Pancreas (tissue), 10 donors: ENCODE measurements around the gene NRTN. TPM values are rescaled to one million over a fixed set of nuclear protein-coding genes. Genes with fewer than 3 reads are reported as not detected.
A peak's percentile ranks its signal among the peaks of the same experiment; 100 is the strongest.

Experiments used
- ATAC-seq, 4 donors: fragments of 200-7000 bp; cut with Tn5 transposase; one replicate each; pipeline versions ENCODE4 v1.8.0 to v1.9.1; 2020; ENCODE audit warnings: mild to moderate bottlenecking in 4 of 4, moderate library complexity in 4 of 4
- DNase-seq, 6 donors: peaks; one replicate each; pipeline ENCODE4 v3.0.0-alpha.2; 2020
- FAIRE-seq: peaks from 2 replicates; lab custom pipeline; 2012; peaks lifted over from hg19 to GRCh38; lab: Jason Lieb, UNC
- H3K27ac ChIP-seq, 4 donors: fragments of 200-600 bp; sonication (generic); 1 replicate in 3 of 4; 2 replicates in 1 of 4; pipeline versions ENCODE4 v1.5.0 to v1.8.0; 2020
- H3K27me3 ChIP-seq, 4 donors: fragments of 200-600 bp; one replicate each; pipeline ENCODE4 v1.8.0; 2021
- H3K36me3 ChIP-seq, 3 donors: fragments of 200-600 bp; sonication (generic) in 1 of 3; one replicate each; pipeline versions ENCODE4 v1.5.0 to v1.8.0; 2020 to 2021
- H3K4me1 ChIP-seq, 3 donors: fragments of 200-600 bp; one replicate each; pipeline ENCODE4 v1.8.0; 2021
- H3K4me3 ChIP-seq, 4 donors: fragments of 200-600 bp; sonication (generic) in 2 of 4; one replicate each; pipeline versions ENCODE4 v1.5.0 to v1.8.0; 2020 to 2021
- H3K9me3 ChIP-seq, 4 donors: fragments of 200-600 bp; one replicate each; pipeline ENCODE4 v1.8.0; 2021
- CTCF ChIP-seq, 4 donors: fragments of 200-600 bp; sonication (generic) in 3 of 4; IDR thresholded peaks; one replicate each; pipeline versions ENCODE4 v1.5.0 to v1.8.0; 2021; ENCODE audit warnings: antibody characterized with exemption in 4 of 4
- WGBS, 2 donors: extraction: QIAGEN DNeasy Blood & Tissue Kit; methylation state at CpG; one replicate each; pipeline ENCODE4 v1.1.7; 2013; 5-methylcytosine and 5-hydroxymethylcytosine counted together
- intact Hi-C, 3 donors: fragments of 100-400 bp; cut with DNase I; formaldehyde crosslinking; loops; one replicate each; pipeline versions ENCODE4 v1.11.1 to v1.14.2; 2022
- polyA plus RNA-seq, 2 donors: library from polyadenylated mRNA; stranded (reverse); fragments of 200-250 nt; gene quantifications; one replicate each; pipeline ENCODE4 v1.2.3, GENCODE V29; 2013
- total RNA-seq, 6 donors: library from RNA; stranded (reverse); fragmentation: NEBNext Ultra II Directional in 4 of 6; extraction: Animal tissue kit (Norgen Biotek cat#: 25700) in 4 of 6; gene quantifications; one replicate each; pipeline versions ENCODE4 v1.2.1 to v1.2.4, GENCODE V29; 2021 to 2023
- donor health status: healthy with polysubstance abuse.
- donor health status: DM: no; HTN: no; CAD: no; lungs with moderate emphysema.
- donor health status: DM: no; HTN: no; CAD: no.
- donor health status: control.
- donor health status: control.
- donor health status: Bipolar disorder and iron deficiency.
- donor health status: DM: yes; HTN: yes; CAD: no.
- donor health status: DM: no; HTN: no; CAD: no.
- donor health status: DM: no; HTN: no; CAD: no.
- donor health status: DM: yes; HTN: yes; CAD: no.

NRTN gene
- total and polyA plus RNA-seq, 8 donors, result 5.0 to 15.2 (median 9.8) TPM

DNA sequence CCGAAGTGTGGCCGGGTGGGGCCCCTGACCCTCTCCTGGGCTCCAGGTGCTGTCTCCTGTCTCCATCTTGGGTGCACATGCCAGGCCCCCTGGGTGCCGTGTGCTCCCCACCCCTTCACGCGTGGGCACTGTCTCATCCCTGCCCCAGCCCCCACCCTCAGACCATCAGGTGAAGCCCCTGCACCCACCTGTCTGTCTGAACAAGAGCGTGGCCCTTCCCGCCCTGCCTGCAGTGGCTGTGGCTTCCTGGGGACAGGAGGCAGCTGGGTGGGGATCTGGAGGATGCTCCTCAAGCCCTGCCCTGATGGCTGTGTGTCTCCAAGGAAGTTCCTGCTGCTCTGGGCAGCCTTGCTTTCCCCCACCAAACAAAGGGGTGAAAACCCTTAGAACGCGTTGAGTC lies 22.5 kb upstream of the NRTN start:
- peaks cover 0 to 28% (median 11%) of the 10 kb centered on the region in 3 donors for H3K36me3 ChIP-seq
- FAIRE-seq (no peak), ATAC-seq (no peak), DNase-seq (no peak)
- H3K27me3 ChIP-seq, result no peaks in the 10 kb centered on the region
- H3K4me3 ChIP-seq, result no peak overlapping the region
- H3K4me1 ChIP-seq, result no peaks in the 10 kb centered on the region
- intact Hi-C loops, result no loop called here
- TF ChIP-seq CTCF (IDR thresholded peaks at IDR 0.05), result no peak
- WGBS, 2 donors, result 78 to 83% methylated on average over 7 to 9 of the region's 9 CpGs
- H3K9me3 ChIP-seq, result no peaks in the 10 kb centered on the region
- no peak overlapping the region for H3K27ac ChIP-seq

GRCh38 chr19:5782945-5783919 lies 21.6 kb upstream of the NRTN start:
- no peak for TF ChIP-seq CTCF (IDR thresholded peaks at IDR 0.05)
- peak in 1 of 6 donors; percentile 78 for DNase-seq
- 79 to 87% methylated on average over 48 of the region's 48 CpGs for WGBS, 2 donors
- Histone ChIP-seq H3K9me3 (no peaks in the 10 kb centered on the region), H3K36me3 (peaks cover 5 to 34% (median 17%) of the 10 kb centered on the region in 3 donors), H3K27me3 (no peaks in the 10 kb centered on the region), H3K4me1 (no peaks in the 10 kb centered on the region), H3K4me3 (no peak overlapping the region), H3K27ac (no peak overlapping the region)
- intact Hi-C loops, result no loop called here
- no peak for FAIRE-seq
- ATAC-seq, result peak in 1 of 4 donors; percentile 2

GRCh38 chr19:5784581-5785147 lies 20.2 kb upstream of the NRTN start, which contains the start of gene PRR22:
PRR22 (minus strand) TSS chr19:5784746; CDS start chr19:5784660, 86 bp downstream.
- no peak for TF ChIP-seq CTCF (IDR thresholded peaks at IDR 0.05)
- peak in 1 of 6 donors; percentile 12 for DNase-seq
- intact Hi-C loops, result no loop called here

DNA sequence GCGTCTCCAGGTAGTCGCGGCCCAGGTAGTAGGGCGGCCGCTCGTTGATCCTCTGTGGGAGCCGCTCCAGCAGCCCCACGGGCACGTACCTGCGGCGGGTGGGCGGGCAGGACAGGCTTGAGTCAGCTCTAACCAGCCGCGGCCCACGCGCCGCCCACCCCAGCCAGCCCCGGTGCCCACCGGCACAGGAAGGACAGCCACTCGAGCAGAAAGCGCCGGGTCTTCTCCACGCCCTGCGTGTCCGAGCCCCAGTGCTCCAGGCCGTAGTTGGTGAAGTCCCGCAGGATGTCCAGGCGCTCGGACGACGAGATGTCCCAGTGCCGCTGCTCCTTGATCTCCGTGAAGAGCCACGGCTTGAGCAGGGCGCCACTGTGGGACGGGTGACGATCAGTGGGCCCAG lies 19.4 kb upstream of the NRTN start:
- no peak for TF ChIP-seq CTCF (IDR thresholded peaks at IDR 0.05)
- Histone ChIP-seq H3K27me3 (no peaks in the 10 kb centered on the region), H3K27ac (no peak overlapping the region), H3K9me3 (no peaks in the 10 kb centered on the region), H3K36me3 (peaks cover 9 to 51% (median 31%) of the 10 kb centered on the region in 3 donors), H3K4me1 (peaks cover 0 to 2% (median 0%) of the 10 kb centered on the region in 3 donors), H3K4me3 (no peak overlapping the region)
- ATAC-seq, result no peak
- intact Hi-C loops, result no loop called here
- DNase-seq, result no peak
- 95 to 96% methylated on average over 36 to 37 of the region's 37 CpGs for WGBS, 2 donors
- no peak for FAIRE-seq

More at GRCh38 chr19:5784581-5785147, 20.2 kb upstream of the NRTN start, which contains the start of gene PRR22:
- FAIRE-seq (no peak), ATAC-seq (no peak)
- Histone ChIP-seq H3K4me1 (no peaks in the 10 kb centered on the region), H3K9me3 (no peaks in the 10 kb centered on the region), H3K4me3 (no peak within 1 kb of the TSS), H3K27ac (no peak within 1 kb of the TSS), H3K27me3 (no peaks in the 10 kb centered on the region), H3K36me3 (peaks cover 9 to 48% (median 26%) of the 10 kb centered on the region in 3 donors)
- 88 to 90% methylated on average over 15 of the region's 15 CpGs for WGBS, 2 donors
